Panc1 (cell line): ENCODE results near the gene PNO1. TPM values are rescaled to one million over a fixed set of nuclear protein-coding genes. Genes with fewer than 3 reads are reported as not detected.

ENCODE experiments used
- ATAC-seq: fragments of 200-7000 bp; cut with Tn5 transposase; 2 replicates; pipeline ENCODE4 v1.9.1; 2020; ENCODE audit warnings: mild to moderate bottlenecking, moderate library complexity
- BruUV-seq: library from RNA; stranded (reverse); fragments of 400-500 nt; replicated peaks from 2 replicates; lab custom pipeline; 2021; lab: Mats Ljungman, UMichigan
- CTCF ChIA-PET: fragments of 300-600 bp; sonication (Branson Sonifier 250); formaldehyde crosslinking; loops from one replicate; lab custom pipeline; 2022; ENCODE audit warnings: antibody characterized with exemption; lab: Charles Lee
- POLR2A ChIA-PET: fragments of 300-600 bp; sonication (Branson Sonifier 250); formaldehyde crosslinking; loops from one replicate; lab custom pipeline; 2022; ENCODE audit warnings: antibody characterized with exemption; lab: Charles Lee
- DNase-seq: peaks from one replicate; pipeline ENCODE4 v3.0.0-alpha.2; 2010; ENCODE audit warnings: low read depth, low spot score
- H3K27ac ChIP-seq: 2 replicates; pipeline ENCODE4 v1.5.1; 2011; ENCODE audit warnings: mild to moderate bottlenecking, low read length, inconsistent platforms
- H3K27me3 ChIP-seq: fragments of 200-500 bp; sonication (Bioruptor generic); 2 replicates; pipeline ENCODE4 v1.6.0; 2014; ENCODE audit warnings: low read length, inconsistent platforms; ENCODE audit not compliant: control insufficient read depth, insufficient read depth
- H3K36me3 ChIP-seq: fragments of 200-500 bp; sonication (Bioruptor generic); 2 replicates; pipeline ENCODE4 v1.5.1; 2014; ENCODE audit warnings: inconsistent platforms, mild to moderate bottlenecking, low read length, moderate library complexity; ENCODE audit not compliant: control insufficient read depth, insufficient read depth
- H3K4me1 ChIP-seq: 2 replicates; pipeline ENCODE4 v1.5.1; 2011; ENCODE audit warnings: inconsistent platforms, mild to moderate bottlenecking, low read length, moderate library complexity; ENCODE audit not compliant: control insufficient read depth, insufficient read depth
- H3K4me3 ChIP-seq, 2 experiments: 2 replicates each; pipeline ENCODE4 v1.5.1; 2011 to 2012; ENCODE audit warnings: low read depth in 2 of 2, low read length in 2 of 2, mild to moderate bottlenecking in 2 of 2, inconsistent platforms in 1 of 2, moderate library complexity in 1 of 2
- H3K9me3 ChIP-seq: fragments of 200-500 bp; sonication (Bioruptor generic); 2 replicates; pipeline ENCODE4 v1.5.1; 2014; ENCODE audit warnings: low read depth, mild to moderate bottlenecking, inconsistent platforms, low read length, moderate library complexity; ENCODE audit not compliant: control insufficient read depth, insufficient read depth
- CTCF ChIP-seq: fragments of 450-650 bp; IDR thresholded peaks from 2 replicates; pipeline ENCODE4 v1.5.1; 2017; ENCODE audit warnings: mild to moderate bottlenecking
- POLR2AphosphoS5 ChIP-seq: IDR thresholded peaks from 2 replicates; pipeline ENCODE4 v1.6.1; 2012; ENCODE audit warnings: mild to moderate bottlenecking, low read depth, low read length, moderate library complexity
- REST ChIP-seq, 2 experiments: IDR thresholded peaks; 2 replicates each; pipeline ENCODE4 v1.6.1; 2011 to 2012; ENCODE audit warnings: low read depth in 2 of 2, control low read depth in 1 of 2, low read length in 1 of 2, mild to moderate bottlenecking in 1 of 2, moderate library complexity in 1 of 2; ENCODE audit not compliant: insufficient read depth in 1 of 2
- SIN3A ChIP-seq: IDR thresholded peaks from 2 replicates; pipeline ENCODE4 v1.6.1; 2012; ENCODE audit warnings: low read depth, mild to moderate bottlenecking, low read length, moderate library complexity, borderline replicate concordance; ENCODE audit not compliant: insufficient read depth
- TCF7L2 ChIP-seq: IDR thresholded peaks from 2 replicates; pipeline ENCODE4 v1.6.1; 2011; ENCODE audit warnings: mild to moderate bottlenecking, low read depth, low read length, inconsistent platforms
- in situ Hi-C: cut with HindIII; loops from 2 replicates; pipeline ENCODE4 v1.10.0; 2016; ENCODE audit warnings: low sequenced_read_pairs, low pct_unique_long_range_greater_than_20kb
- intact Hi-C: fragments of 100-400 bp; cut with micrococcal nuclease; formaldehyde crosslinking; loops from one replicate; pipeline ENCODE4 v1.10.0; 2022; ENCODE audit not compliant: unreplicated experiment
- total RNA-seq: library from RNA; stranded (reverse); gene quantifications from one replicate; pipeline ENCODE4 v1.2.1, GENCODE V29; 2021; ENCODE audit not compliant: unreplicated experiment

The PNO1 gene
- total RNA-seq, 1 experiment from 2014 or later = 37.7 TPM

GRCh38 chr2:68155618-68156017 is 2.1 kb upstream of the PNO1 start:
- ChIA-PET POLR2A (no interaction called here), CTCF (no interaction called here)
- peaks cover 8% of the 10 kb centered on the region; the same call in 1 of the 2 replicates for H3K4me1 ChIP-seq
- ATAC-seq (no peak), DNase-seq (no peak)
- no TSS peak for BruUV-seq
- peaks cover 18% of the 10 kb centered on the region for H3K36me3 ChIP-seq
- no peaks in the 10 kb centered on the region for H3K9me3 ChIP-seq
- H3K27me3 ChIP-seq = no peaks in the 10 kb centered on the region
- no peak overlapping the region for H3K27ac ChIP-seq
- no peak overlapping the region for H3K4me3 ChIP-seq
- in situ Hi-C loops = no loop called here
- intact Hi-C loops = no loop called here
- TF ChIP-seq REST (IDR thresholded peaks at IDR 0.05; ENCODE audit: insufficient read depth in 1 of 2, low read depth in 2 of 2, low read length in 1 of 2) = no peak
- TF ChIP-seq CTCF = no peak
- no peak for TF ChIP-seq TCF7L2
- TF ChIP-seq SIN3A = no peak
- no peak for TF ChIP-seq POLR2AphosphoS5

- ChIA-PET POLR2A (interaction anchor here (0.6 kb wide), 1 partner anchor 26 kb away, joined by 10 read pairs; no protein-coding TSS in a partner anchor), CTCF (no interaction called here)
- H3K9me3 ChIP-seq = no peaks in the 10 kb centered on the region
- ATAC-seq (no peak), DNase-seq (no peak)
- intact Hi-C loops = no loop called here
- TSS peak; percentile 78 for BruUV-seq
- H3K36me3 ChIP-seq = peaks cover 25% of the 10 kb centered on the region
- peak overlapping the region; percentile 97 to 99 for H3K4me3 ChIP-seq
- peak overlapping the region; percentile 97 for H3K27ac ChIP-seq
- in situ Hi-C loops = no loop called here
- no peaks in the 10 kb centered on the region for H3K27me3 ChIP-seq
- TF ChIP-seq TCF7L2 = no peak
- TF ChIP-seq POLR2AphosphoS5 = no peak
- H3K4me1 ChIP-seq = peaks cover 8% of the 10 kb centered on the region; the same call in 1 of the 2 replicates
Observed at GRCh38 chr2:68156419-68156818, 1.3 kb upstream of the PNO1 start.

- peaks cover 8% of the 10 kb centered on the region; the same call in 1 of the 2 replicates for H3K4me1 ChIP-seq
- intact Hi-C loops (no loop called here), in situ Hi-C loops (no loop called here)
- H3K36me3 ChIP-seq = peaks cover 25% of the 10 kb centered on the region
- ChIA-PET POLR2A (interaction anchor here (0.6 kb wide), 1 partner anchor 25 kb away, joined by 10 read pairs; no protein-coding TSS in a partner anchor), CTCF (no interaction called here)
- BruUV-seq = no TSS peak
- peak overlapping the region; percentile 97 for H3K27ac ChIP-seq
- ATAC-seq = peak; percentile 58
- H3K9me3 ChIP-seq = no peaks in the 10 kb centered on the region
- TF ChIP-seq TCF7L2 (no peak), REST (IDR thresholded peaks at IDR 0.05; ENCODE audit: insufficient read depth in 1 of 2, low read depth in 2 of 2, low read length in 1 of 2) (no peak), POLR2AphosphoS5 (no peak), CTCF (no peak), SIN3A (no peak)
- H3K4me3 ChIP-seq = peak overlapping the region; percentile 97 to 99
- no peak for DNase-seq
- H3K27me3 ChIP-seq = no peaks in the 10 kb centered on the region
Observed at GRCh38 chr2:68157002-68157401, 686 bp upstream of the PNO1 start.
